ENCODE data around the gene RAB4A. TPM values are rescaled to one million over a fixed set of nuclear protein-coding genes. Genes with fewer than 3 reads are reported as not detected.

RAB4A gene
- 56.5 TPM for total RNA-seq

DNA sequence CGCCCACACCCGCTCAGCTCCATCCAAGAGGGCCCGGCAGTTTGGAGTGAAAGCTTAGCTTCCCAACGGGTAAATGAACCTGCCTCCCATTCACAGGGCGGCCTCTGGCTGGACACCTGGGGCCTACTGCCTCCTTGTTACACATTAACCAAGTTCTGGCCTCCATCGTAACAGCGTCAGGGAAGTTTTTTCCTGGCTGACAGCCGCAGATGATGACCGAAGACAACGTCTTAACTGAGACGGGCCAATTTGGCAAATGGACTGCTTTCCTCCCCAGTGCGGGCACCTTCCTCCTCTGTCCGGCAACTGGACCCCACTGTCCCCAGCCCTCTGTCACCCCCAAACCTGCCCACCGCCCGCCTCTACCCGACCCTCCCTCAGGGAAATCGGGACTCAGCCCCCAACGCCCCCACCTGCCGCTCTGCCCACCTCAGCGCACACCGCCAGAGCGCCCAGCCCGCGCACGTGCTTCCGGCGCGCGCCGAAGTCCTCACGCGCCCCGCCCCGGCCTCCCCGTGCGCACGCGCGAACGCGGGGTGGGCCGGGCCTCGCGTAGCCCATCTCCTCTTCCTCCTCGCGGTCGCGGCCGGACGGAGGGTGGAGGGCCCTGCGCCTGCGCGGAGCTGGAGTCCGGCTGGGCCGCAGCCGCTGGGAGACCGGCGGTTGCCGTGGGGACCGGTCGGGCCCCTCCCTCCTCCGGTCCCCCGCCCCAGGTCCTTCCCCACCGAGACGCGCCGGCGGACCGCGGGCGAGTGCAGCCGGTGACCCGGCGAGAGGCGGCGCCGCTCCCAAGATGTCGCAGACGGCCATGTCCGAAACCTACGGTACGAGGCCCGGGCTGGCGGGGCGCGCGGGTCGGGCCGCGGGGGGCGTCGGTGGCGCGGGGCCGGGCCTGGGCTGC lies at the start of gene RAB4A:
TSS of gene RAB4A (plus strand) at position 565 of the 901 bp plus-strand sequence. CDS start at position 794, 229 bp downstream.

GRCh38 chr1:229342656-229343569 lies 72.0 kb downstream of the RAB4A start, which contains the start of gene CCSAP:
TSS of gene CCSAP (minus strand) at chr1:229343047. CDS start at chr1:229342465, 582 bp downstream.

Other genes starting within 250 kb of the RAB4A start
- 73.1 TPM for gene CCSAP, start 71.9 kb downstream of the RAB4A start, total RNA-seq
- 0.23 TPM for gene ACTA1, start 163.0 kb downstream of the RAB4A start, total RNA-seq
- gene NUP133, start 237.2 kb downstream of the RAB4A start, total RNA-seq: 58.4 TPM